Stromal cell of bone marrow (primary cell): ENCODE data around the gene ERV3-1.
"Not testable (repeated sequence)": the region's sequence is repeated elsewhere in the genome, so short reads cannot be mapped to it uniquely, and the experiment has no call there.

Source experiments
- DNase-seq: peaks from one replicate; pipeline ENCODE4 v3.0.0-alpha.2; 2012; ENCODE audit warnings: low read depth

Gene ERV3-1, protein sequence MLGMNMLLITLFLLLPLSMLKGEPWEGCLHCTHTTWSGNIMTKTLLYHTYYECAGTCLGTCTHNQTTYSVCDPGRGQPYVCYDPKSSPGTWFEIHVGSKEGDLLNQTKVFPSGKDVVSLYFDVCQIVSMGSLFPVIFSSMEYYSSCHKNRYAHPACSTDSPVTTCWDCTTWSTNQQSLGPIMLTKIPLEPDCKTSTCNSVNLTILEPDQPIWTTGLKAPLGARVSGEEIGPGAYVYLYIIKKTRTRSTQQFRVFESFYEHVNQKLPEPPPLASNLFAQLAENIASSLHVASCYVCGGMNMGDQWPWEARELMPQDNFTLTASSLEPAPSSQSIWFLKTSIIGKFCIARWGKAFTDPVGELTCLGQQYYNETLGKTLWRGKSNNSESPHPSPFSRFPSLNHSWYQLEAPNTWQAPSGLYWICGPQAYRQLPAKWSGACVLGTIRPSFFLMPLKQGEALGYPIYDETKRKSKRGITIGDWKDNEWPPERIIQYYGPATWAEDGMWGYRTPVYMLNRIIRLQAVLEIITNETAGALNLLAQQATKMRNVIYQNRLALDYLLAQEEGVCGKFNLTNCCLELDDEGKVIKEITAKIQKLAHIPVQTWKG

DNA sequence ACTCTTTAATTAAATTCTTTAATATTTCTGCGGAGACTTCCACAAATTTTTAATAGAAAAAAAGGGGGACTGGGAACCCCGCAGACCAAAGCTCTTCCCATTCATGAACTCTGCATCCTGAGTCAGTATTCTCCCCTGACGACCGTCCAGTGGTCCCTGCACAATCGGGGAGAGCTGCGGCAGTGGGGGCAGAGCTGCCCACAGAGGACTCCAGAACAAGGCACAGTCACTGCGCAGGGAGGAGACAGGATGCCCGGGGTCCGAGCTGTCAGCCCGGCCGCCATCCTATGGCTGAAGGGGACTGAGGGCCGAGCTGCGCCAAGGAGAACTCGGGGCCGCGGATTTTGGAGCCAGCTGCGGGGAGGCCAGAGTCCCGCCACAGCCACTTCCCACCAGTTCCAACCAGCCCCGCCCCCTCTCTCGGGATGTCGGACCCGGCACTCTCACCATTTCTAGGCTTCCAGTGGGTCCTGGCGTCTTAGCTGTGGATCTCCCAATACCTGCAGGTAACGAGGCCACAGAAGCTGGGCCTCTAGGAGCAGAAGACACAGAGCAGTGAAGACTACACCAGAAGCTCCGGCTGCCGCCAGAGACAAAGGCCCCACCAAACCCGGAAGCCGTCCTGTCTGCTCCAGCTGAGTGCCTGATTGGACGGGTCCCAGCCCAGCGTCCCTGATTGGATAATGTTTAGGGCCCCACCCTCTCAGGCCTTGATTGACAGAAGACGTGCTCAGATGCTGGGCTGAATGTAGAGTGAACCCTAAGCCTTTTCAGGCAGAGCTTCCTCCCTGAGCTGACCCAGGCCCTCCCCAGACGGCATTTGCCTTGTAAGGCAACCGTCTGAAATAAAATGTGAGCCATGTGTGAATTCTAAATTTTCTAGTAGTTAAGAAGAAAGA lies at the start of gene ERV3-1:
TSS of gene ERV3-1 (minus strand) at position 594 of the 899 bp plus-strand sequence. CDS start 13,661 bp downstream, outside the sequence.
- peak; percentile 93 for DNase-seq

GRCh38 chr7:65055786-65056185 lies 49.3 kb upstream of the ERV3-1 start:
- not testable (repeated sequence) for DNase-seq

- not testable (repeated sequence) for DNase-seq
Observed at GRCh38 chr7:65054466-65054994, 48.0 kb upstream of the ERV3-1 start.

DNA sequence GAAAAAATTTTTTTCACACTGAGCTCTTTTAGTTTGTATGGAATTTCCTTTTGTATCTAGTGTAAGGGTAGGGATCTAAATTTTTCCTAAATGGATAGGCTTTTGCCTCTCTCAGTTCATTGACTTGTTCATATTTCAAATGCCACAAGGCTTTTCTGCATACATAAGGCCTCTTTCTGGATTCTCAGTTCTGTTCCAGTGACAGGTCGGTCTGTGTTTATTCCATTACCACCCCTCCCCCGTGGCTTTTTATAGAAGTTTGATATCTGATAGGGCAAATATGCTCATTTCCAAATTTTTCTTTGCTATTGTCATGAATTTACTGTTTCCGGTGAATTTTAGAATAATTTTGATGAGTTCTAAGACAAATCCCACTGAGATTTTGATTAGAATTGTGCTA lies 45.2 kb upstream of the ERV3-1 start:
- DNase-seq: not testable (repeated sequence)

DNA sequence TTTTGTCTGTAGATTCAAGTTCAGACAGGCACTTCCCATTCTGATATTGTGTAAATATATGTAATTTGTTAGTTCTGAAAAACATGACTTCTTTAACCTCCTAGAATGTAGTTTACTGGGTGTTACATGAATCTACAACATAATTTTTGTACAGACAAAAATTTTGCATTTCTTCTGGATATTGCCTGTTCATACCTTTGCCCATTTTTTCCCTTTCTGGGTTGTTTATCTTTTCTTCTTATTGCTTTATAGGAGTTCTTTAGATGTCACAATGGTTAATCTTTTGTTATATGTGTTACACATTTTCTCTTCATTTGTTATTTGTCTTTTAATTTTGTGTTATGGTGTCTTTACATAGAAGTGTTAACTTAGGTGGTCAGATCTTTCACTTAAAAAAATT lies 44.7 kb upstream of the ERV3-1 start:
- not testable (repeated sequence) for DNase-seq

DNA sequence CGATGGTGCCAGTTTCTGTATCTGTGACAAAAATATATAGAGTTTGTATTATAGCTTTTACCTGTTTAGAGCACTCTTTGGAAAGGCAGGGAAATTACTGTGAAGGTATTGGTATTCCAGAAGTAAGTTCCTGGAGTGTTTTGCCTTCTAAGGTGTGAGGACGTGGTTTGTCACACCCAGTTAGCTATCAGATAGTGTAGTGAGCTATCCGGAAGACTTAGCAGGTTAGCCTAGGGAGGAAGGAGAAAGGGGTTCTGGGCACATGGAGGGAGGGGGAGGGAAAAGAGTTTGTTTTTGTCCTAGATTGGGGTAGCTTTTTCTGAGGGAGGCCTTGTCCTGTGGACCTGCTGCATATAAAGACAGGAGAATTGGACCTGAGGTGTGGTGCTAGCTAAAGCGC lies 39.8 kb upstream of the ERV3-1 start:
- DNase-seq: not testable (repeated sequence)

GRCh38 chr7:65045589-65045988 lies 39.1 kb upstream of the ERV3-1 start:
- not testable (repeated sequence) for DNase-seq

DNA sequence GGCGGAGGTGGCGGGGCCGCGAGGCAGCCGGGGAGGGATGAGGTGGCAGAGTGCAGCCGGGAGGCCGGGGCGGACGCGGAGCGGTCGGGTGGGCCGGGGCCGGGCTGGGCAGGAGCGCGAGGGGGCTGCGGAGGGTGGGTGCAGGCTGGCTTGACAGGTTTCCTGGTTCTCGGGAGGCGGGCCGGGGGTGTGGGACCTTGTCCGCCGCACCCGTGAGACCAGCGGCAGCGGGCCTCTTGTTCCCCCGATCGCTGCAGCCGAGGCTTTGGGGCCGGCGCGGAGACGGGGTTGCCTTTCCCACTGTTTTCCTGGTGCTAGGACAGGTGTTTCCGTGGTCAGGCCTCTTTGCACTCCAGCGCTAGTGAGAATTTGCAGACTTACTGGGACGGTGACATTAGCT lies 32.3 kb upstream of the ERV3-1 start:
- DNase-seq: not testable (repeated sequence)

- DNase-seq: peak; percentile 87
Observed at GRCh38 chr7:65037740-65038688, 31.5 kb upstream of the ERV3-1 start.

- DNase-seq: not testable (repeated sequence)
Observed at GRCh38 chr7:65036526-65036925, 30.0 kb upstream of the ERV3-1 start.

- DNase-seq: not testable (repeated sequence)
Observed at GRCh38 chr7:65035469-65035868, 29.0 kb upstream of the ERV3-1 start.

DNA sequence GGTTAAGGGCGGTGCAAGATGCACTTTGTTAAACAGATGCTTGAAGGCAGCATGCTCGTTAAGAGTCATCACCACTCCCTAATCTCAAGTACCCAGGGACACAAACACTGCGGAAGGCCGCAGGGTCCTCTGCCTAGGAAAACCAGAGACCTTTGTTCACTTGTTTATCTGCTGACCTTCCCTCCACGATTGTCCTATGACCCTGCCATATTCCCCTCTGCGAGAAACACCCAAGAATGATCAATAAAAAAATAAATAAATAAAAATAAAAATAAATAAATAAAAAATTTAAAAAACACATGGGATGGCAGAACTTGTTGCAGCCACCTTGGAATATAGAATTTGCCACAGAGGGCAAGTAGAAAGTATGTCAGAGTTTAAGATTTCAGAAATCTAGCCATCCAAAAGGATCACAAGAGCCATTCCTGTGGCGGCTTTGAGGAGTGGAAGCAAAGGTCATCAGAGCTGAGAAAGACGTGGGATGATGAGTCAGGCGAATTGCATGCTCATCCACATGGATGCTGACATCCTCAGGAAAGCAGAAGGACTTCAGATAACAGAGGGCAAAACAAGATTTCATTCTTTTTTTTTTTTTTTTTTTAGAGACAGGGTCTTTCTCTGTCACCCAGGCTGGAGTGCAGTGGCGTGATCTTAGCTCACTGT lies 27.8 kb upstream of the ERV3-1 start:
- DNase-seq: not testable (repeated sequence)

GRCh38 chr7:65033391-65033790 lies 26.9 kb upstream of the ERV3-1 start:
- not testable (repeated sequence) for DNase-seq

GRCh38 chr7:65025023-65025422 lies 18.5 kb upstream of the ERV3-1 start:
- not testable (repeated sequence) for DNase-seq

GRCh38 chr7:65020978-65021377 lies 14.5 kb upstream of the ERV3-1 start:
- DNase-seq: not testable (repeated sequence)

DNA sequence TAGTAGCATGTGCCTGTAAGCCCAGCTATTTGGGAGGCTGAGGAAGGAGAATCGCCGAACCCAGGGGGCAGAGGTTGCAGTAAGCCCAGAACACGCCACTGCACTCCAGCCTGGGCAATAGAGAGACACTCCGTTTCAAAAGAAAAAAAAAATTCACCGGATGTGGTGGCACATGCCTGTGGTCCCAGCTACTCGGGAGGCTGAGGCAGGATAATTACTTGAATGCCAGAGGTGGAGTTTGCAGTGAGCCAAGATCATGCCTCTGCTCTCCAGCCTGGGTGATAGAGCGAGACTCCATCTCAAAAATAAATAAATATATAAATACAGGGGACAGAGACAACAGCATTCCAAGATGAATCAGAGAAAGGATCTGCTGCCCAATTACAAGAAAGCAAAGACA lies 3.4 kb upstream of the ERV3-1 start:
- DNase-seq: not testable (repeated sequence)

DNA sequence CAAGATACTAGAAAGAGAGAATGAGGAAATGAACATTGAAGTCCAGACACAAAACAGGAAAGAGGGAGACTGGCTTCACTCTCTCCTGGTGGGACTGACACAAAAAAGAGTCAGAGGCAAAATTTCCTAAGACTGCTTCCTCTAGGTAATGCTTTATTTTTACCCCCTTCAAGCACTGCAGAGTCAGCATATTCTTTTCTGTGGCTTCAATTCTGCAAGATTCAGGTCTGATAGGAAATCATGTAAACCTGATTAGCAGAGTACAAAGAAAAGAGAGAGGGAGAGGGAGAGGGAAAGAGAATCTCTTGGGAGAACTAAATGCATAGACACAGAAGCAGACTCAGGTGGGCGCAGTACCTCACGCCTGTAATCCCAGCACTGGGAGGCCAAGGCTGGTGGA lies 2.9 kb upstream of the ERV3-1 start:
- not testable (repeated sequence) for DNase-seq

- not testable (repeated sequence) for DNase-seq
Observed at GRCh38 chr7:65007036-65007435, 549 bp upstream of the ERV3-1 start.

DNA sequence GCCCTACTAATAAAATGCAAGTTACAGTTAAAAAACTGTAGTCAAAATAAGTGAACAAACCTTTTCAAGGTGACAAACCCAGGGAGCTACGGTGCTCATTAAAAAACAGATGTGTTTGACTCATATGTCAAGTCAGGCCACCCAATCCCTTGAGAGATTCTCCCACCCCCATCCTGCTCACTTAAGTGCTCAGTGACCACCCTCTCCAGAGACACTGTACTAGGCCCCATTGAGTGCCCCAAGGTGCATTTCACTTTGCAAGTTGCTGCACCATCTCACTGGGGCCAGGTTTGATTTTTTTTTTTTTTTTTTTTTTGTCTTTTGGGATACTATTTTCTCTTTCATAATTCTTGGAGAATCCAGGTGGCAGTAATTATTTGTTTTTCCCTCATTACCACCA lies 1.9 kb downstream of the ERV3-1 start:
- DNase-seq: no peak

DNA sequence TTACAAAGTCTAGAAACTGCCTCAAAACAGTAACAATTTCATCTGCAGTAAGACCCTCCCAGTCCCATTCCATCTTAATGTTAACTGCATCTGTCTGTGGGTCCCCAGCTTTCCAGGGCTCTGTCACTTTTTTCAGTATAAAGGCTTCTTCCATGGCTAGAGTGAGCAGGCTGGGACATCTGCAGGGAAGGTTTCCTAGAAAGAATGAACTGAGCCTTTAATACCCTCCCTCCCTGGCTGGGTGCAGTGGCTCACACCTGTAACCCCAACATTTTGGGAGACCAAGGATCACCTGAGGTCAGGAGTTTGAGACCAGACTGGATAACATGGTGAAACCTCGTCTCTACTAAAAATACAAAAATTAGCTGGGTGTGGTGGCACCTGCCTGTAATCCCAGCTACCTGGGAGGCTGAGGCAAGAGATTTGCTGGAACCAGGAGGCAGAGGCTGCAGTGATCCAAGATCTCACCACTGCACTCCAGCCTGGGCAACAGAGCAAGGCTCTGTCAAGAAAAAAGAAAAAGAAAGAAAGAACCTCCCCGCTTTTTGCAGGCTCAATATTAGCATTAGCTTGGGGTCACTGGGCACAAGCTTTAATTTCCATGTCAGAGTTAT lies 3.4 kb downstream of the ERV3-1 start:
- no peak for DNase-seq
